ENCODE data around the gene PXN. TPM values are rescaled to one million over a fixed set of nuclear protein-coding genes. Genes with fewer than 3 reads are reported as not detected.

PXN gene
- total and polyA plus RNA-seq, 4 donors: 6.0 to 13.1 (median 12.3) TPM

DNA sequence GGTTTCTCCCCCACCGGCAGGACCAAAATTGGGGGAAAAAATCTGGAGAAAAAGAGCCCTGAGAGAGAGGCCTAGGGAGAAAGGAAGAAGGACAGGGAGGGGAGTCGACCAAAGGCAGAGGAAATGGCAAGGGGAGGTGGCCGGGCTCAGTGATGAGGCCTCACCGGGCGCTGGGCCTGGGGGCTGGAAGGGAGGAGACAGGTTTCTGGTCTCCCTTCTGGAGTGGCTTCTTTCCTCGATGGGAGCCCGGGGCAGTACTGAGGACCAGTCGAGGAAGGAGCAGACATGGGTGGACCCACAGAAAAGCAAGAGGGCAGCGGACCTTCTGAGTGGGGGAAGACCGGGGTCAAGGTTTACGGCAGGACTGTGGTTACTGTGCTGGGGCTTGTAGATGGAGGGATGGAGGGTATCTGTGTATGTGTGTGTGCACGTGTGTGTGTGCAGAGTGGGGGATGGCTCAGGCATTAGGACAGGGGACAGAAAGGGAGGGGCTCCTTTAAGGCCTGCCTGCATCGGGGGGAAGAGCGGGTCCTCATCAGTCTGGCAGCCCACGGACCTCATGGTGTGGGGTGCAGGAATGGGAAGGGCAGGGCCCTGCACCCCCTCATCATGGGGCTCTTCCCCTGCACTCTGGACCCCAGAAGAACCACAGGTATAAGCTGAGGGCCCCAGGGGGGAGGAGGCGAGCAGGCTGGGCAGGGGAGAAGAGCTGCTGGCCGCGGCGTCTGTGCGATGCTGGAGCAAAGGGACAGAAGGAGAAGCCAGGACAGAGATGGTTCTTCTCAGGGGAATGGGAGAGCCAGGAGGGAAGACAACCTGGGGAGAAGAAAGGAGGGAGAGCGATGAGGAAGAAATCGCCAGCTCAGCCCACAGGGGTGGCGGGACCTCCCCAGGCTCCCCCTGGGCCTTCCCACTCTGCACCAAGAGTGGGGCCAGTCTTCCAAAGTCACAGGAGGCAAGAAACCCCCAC lies 49.5 kb downstream of the PXN start:
- H3K4me1 ChIP-seq (ENCODE audit: control insufficient read depth in 4 of 4, insufficient read depth in 4 of 4, low read length in 3 of 4): peaks cover 0 to 4% (median 0%) of the 10 kb centered on the region in 4 donors
- H3K9me3 ChIP-seq (ENCODE audit: control insufficient read depth in 4 of 4, low read length in 3 of 4): no peaks in the 10 kb centered on the region
- H3K4me3 ChIP-seq (ENCODE audit: low read depth in 1 of 3, low read length in 3 of 3): no peak overlapping the region
- no peak overlapping the region for H3K9ac ChIP-seq (ENCODE audit: low read depth in 1 of 2, low read length in 2 of 2)
- DNase-seq (ENCODE audit: low spot score): no peak
- no peaks in the 10 kb centered on the region for H3K27me3 ChIP-seq (ENCODE audit: control insufficient read depth in 4 of 4, insufficient read depth in 4 of 4, low read length in 3 of 4)
- no peak overlapping the region for H3K27ac ChIP-seq (ENCODE audit: low read depth in 1 of 2, low read length in 2 of 2)
- H3K36me3 ChIP-seq (ENCODE audit: control insufficient read depth in 4 of 4, insufficient read depth in 3 of 4, low read depth in 1 of 4, low read length in 3 of 4): peaks cover 3 to 74% (median 30%) of the 10 kb centered on the region in 4 donors
- no peak for TF ChIP-seq NR2F2 (IDR thresholded peaks at IDR 0.05)
- TF ChIP-seq JUND (IDR thresholded peaks at IDR 0.05): no peak
- TF ChIP-seq GABPA (IDR thresholded peaks at IDR 0.05 in 1 of 2, conservative IDR thresholded peaks at IDR 0.05 in 1 of 2): no peak
- TF ChIP-seq ZBTB33 (IDR thresholded peaks at IDR 0.05): no peak
- TF ChIP-seq RAD21 (IDR thresholded peaks at IDR 0.05): no peak
- TF ChIP-seq, protein P1, sequence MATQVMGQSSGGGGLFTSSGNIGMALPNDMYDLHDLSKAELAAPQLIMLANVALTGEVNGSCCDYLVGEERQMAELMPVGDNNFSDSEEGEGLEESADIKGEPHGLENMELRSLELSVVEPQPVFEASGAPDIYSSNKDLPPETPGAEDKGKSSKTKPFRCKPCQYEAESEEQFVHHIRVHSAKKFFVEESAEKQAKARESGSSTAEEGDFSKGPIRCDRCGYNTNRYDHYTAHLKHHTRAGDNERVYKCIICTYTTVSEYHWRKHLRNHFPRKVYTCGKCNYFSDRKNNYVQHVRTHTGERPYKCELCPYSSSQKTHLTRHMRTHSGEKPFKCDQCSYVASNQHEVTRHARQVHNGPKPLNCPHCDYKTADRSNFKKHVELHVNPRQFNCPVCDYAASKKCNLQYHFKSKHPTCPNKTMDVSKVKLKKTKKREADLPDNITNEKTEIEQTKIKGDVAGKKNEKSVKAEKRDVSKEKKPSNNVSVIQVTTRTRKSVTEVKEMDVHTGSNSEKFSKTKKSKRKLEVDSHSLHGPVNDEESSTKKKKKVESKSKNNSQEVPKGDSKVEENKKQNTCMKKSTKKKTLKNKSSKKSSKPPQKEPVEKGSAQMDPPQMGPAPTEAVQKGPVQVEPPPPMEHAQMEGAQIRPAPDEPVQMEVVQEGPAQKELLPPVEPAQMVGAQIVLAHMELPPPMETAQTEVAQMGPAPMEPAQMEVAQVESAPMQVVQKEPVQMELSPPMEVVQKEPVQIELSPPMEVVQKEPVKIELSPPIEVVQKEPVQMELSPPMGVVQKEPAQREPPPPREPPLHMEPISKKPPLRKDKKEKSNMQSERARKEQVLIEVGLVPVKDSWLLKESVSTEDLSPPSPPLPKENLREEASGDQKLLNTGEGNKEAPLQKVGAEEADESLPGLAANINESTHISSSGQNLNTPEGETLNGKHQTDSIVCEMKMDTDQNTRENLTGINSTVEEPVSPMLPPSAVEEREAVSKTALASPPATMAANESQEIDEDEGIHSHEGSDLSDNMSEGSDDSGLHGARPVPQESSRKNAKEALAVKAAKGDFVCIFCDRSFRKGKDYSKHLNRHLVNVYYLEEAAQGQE (IDR thresholded peaks at IDR 0.05): no peak
- no peak for TF ChIP-seq SP1 (IDR thresholded peaks at IDR 0.05)
- no peak for TF ChIP-seq FOXA2 (IDR thresholded peaks at IDR 0.05)
- TF ChIP-seq YY1 (IDR thresholded peaks at IDR 0.05): no peak
- TF ChIP-seq EGR1 (IDR thresholded peaks at IDR 0.05; ENCODE audit: low read depth in 2 of 2): no peak
- no peak for TF ChIP-seq ATF3 (IDR thresholded peaks at IDR 0.05)
- TF ChIP-seq CTCF (IDR thresholded peaks at IDR 0.05; ENCODE audit: low read depth, low read length, missing input control): no peak
- TF ChIP-seq FOXA1 (IDR thresholded peaks at IDR 0.05): no peak
- no peak for TF ChIP-seq MAX (IDR thresholded peaks at IDR 0.05)
- TF ChIP-seq HNF4A (conservative IDR thresholded peaks at IDR 0.05): no peak
- TF ChIP-seq RXRA (IDR thresholded peaks at IDR 0.05): no peak
- no peak for TF ChIP-seq TAF1 (conservative IDR thresholded peaks at IDR 0.05)
- TF ChIP-seq HNF4G (IDR thresholded peaks at IDR 0.05): no peak
- WGBS: 90% methylated on average over 23 of the region's 23 CpGs
